GM12878 (cell line): ENCODE results near the gene TPM4. TPM values are rescaled to one million over a fixed set of nuclear protein-coding genes. Genes with fewer than 3 reads are reported as not detected.

Experiments used
- ATAC-seq: fragments of 200-7000 bp; cut with Tn5 transposase; 3 replicates; pipeline ENCODE4 v1.9.1; 2020; ENCODE audit warnings: mild to moderate bottlenecking, moderate library complexity
- BruUV-seq: library from RNA; stranded (reverse); fragments of 400-500 nt; replicated peaks from 2 replicates; lab custom pipeline; 2021; lab: Mats Ljungman, UMichigan
- CTCF ChIA-PET: fragments of 300-600 bp; sonication (Branson Sonifier 250); formaldehyde crosslinking; extraction: SDS; loops from one replicate; lab custom pipeline; 2021; ENCODE audit warnings: inconsistent platforms; lab: Yijun Ruan, JAX
- POLR2A ChIA-PET: fragments of 350-600 bp; formaldehyde crosslinking; extraction: SDS; loops from one replicate; lab custom pipeline; 2021; ENCODE audit warnings: inconsistent platforms; lab: Charles Lee
- RAD21 ChIA-PET: fragments of 300-600 bp; sonication (Branson Sonifier 250); formaldehyde crosslinking; loops from one replicate; lab custom pipeline; 2023; ENCODE audit warnings: antibody characterized with exemption; ENCODE audit not compliant: unreplicated experiment; lab: Charles Lee
- SMC1A ChIA-PET: fragments of 300-600 bp; sonication (Branson Sonifier 250); formaldehyde crosslinking; loops from one replicate; lab custom pipeline; 2023; ENCODE audit not compliant: unreplicated experiment, uncharacterized antibody; lab: Charles Lee
- DNase-seq: peaks from one replicate; pipeline ENCODE4 v3.0.0-alpha.2; 2011; ENCODE audit warnings: low read depth, low spot score
- FAIRE-seq: peaks from 3 replicates; lab custom pipeline; 2011; peaks lifted over from hg19 to GRCh38; lab: Jason Lieb, UNC
- H2AFZ ChIP-seq: 2 replicates; pipeline ENCODE4 v1.6.0; 2011; ENCODE audit warnings: low read depth, low read length, control low read depth; ENCODE audit not compliant: control insufficient read depth
- H3K27ac ChIP-seq: 2 replicates; pipeline ENCODE4 v1.5.1; 2011; ENCODE audit warnings: control low read depth; ENCODE audit not compliant: control insufficient read depth, insufficient read depth
- H3K27me3 ChIP-seq, 2 experiments: replicated peaks in 1 of 2; 2 replicates each; pipeline versions ENCODE4 v1.6.0 to v1.6.1; 2011; ENCODE audit warnings: low read length in 1 of 2; ENCODE audit not compliant: control insufficient read depth in 2 of 2, insufficient read depth in 2 of 2
- H3K36me3 ChIP-seq, 2 experiments: 2 replicates each; pipeline ENCODE4 v1.5.1; 2011; ENCODE audit warnings: low read length in 1 of 2; ENCODE audit not compliant: control insufficient read depth in 2 of 2, insufficient read depth in 2 of 2
- H3K4me1 ChIP-seq: 2 replicates; pipeline ENCODE4 v1.6.1; 2011; ENCODE audit warnings: mild to moderate bottlenecking, low read length, moderate library complexity, mixed read lengths; ENCODE audit not compliant: control insufficient read depth, insufficient read depth
- H3K4me2 ChIP-seq: 2 replicates; pipeline ENCODE4 v1.6.0; 2011; ENCODE audit warnings: control low read depth; ENCODE audit not compliant: control insufficient read depth, insufficient read depth
- H3K4me3 ChIP-seq: fragments of 200-600 bp; sonication (generic); 2 replicates; pipeline ENCODE4 v1.5.1; 2016
- H3K79me2 ChIP-seq: 2 replicates; pipeline ENCODE4 v1.6.0; 2011; ENCODE audit warnings: low read length; ENCODE audit not compliant: control insufficient read depth, insufficient read depth
- H3K9ac ChIP-seq: 2 replicates; pipeline ENCODE4 v1.8.0; 2011; ENCODE audit warnings: low read length, control low read depth, mixed read lengths; ENCODE audit not compliant: control insufficient read depth, insufficient read depth
- H3K9me3 ChIP-seq: replicated peaks from 3 replicates; pipeline ENCODE4 v1.5.1; 2011; ENCODE audit warnings: mild to moderate bottlenecking, low read length; ENCODE audit not compliant: control insufficient read depth, insufficient read depth
- H4K20me1 ChIP-seq: 2 replicates; pipeline ENCODE4 v1.6.0; 2011; ENCODE audit not compliant: control insufficient read depth, insufficient read depth
- CBX3 ChIP-seq: fragments of 200-600 bp; sonication (generic); IDR thresholded peaks from 2 replicates; pipeline ENCODE4 v1.6.1; 2016; ENCODE audit warnings: low read depth, borderline replicate concordance
- MTA2 ChIP-seq: fragments of 450-650 bp; IDR thresholded peaks from 2 replicates; pipeline ENCODE4 v1.6.1; 2016; ENCODE audit warnings: low read depth, mild to moderate bottlenecking, moderate library complexity
- NFYB ChIP-seq: IDR thresholded peaks from 2 replicates; pipeline ENCODE4 v1.6.1; 2011; ENCODE audit warnings: low read depth, mild to moderate bottlenecking, low read length, improper control_type of control experiment, moderate library complexity; ENCODE audit not compliant: insufficient read depth
- NKRF ChIP-seq: fragments of 450-650 bp; conservative IDR thresholded peaks from 2 replicates; pipeline ENCODE4 v1.6.1; 2017; ENCODE audit warnings: mild to moderate bottlenecking, moderate library complexity
- SIX5 ChIP-seq: IDR thresholded peaks from 2 replicates; pipeline ENCODE4 v1.6.1; 2011; ENCODE audit warnings: mild to moderate bottlenecking, low read depth, low read length, moderate library complexity; ENCODE audit not compliant: severe bottlenecking
- SMAD1 ChIP-seq: fragments of 450-650 bp; IDR thresholded peaks from 2 replicates; pipeline ENCODE4 v1.6.1; 2018; ENCODE audit warnings: mild to moderate bottlenecking, low read depth; ENCODE audit not compliant: partially characterized antibody
- ZNF274 ChIP-seq: IDR thresholded peaks from one replicate; pipeline ENCODE4 v1.8.0; 2011; ENCODE audit not compliant: insufficient read length, insufficient read depth
- WGBS: methylation state at CpG from one replicate; pipeline ENCODE4 v1.1.6; 2016; ENCODE audit warnings: low lambda C conversion rate; ENCODE audit not compliant: insufficient replicate concordance, insufficient coverage; ENCODE audit errors: missing lambda C conversion rate; 5-methylcytosine and 5-hydroxymethylcytosine counted together
- in situ Hi-C: fragments of 300-500 bp; cut with MboI; formaldehyde crosslinking; loops from 9 replicates; pipeline ENCODE4 v1.14.3; 2018; ENCODE audit warnings: mixed read lengths
- intact Hi-C: fragments of 100-400 bp; cut with micrococcal nuclease; formaldehyde crosslinking; loops from one replicate; pipeline ENCODE4 v1.14.2; 2022; ENCODE audit not compliant: unreplicated experiment
- polyA plus RNA-seq, 11 experiments: library from polyadenylated mRNA; depleted of rRNA in 4 of 11; unstranded in 6 of 11; stranded (reverse) in 5 of 11; fragments of >200 nt; fragmentation: Nextera tagmentation in 4 of 11; fragmentation: Illumina TruSeq in 1 of 11; extraction: Ambion mirVana in 4 of 11; extraction: Trizol in 1 of 11; gene quantifications; 1 replicate in 1 of 11; 2 replicates in 10 of 11; pipeline versions ENCODE4 v1.2.1 to v1.2.3, GENCODE V29; 2011 to 2016; ENCODE audit warnings: inconsistent platforms in 2 of 11, missing spikeins in 2 of 11, low read depth in 1 of 11
- total RNA-seq, 4 experiments: library from RNA; depleted of rRNA in 3 of 4; stranded (reverse); fragments of >200 nt in 3 of 4; fragmentation: Illumina TruSeq in 1 of 4; extraction: Trizol in 1 of 4; gene quantifications; 2 replicates each; pipeline versions ENCODE4 v1.2.1 to v1.2.3, GENCODE V29; 2013 to 2021
- TF ChIP-seq, protein P1 (sequence below): fragments of 450-650 bp; IDR thresholded peaks from 2 replicates; pipeline ENCODE4 v1.6.1; 2017; ENCODE audit warnings: low read depth, mild to moderate bottlenecking, moderate library complexity
- TF ChIP-seq, protein P2 (sequence below): fragments of 450-650 bp; IDR thresholded peaks from 2 replicates; pipeline ENCODE4 v1.6.1; 2017; ENCODE audit warnings: mild to moderate bottlenecking, moderate library complexity

Gene TPM4
- total and polyA plus RNA-seq, 10 of the 15 experiments (the other 5 are each of a cell fraction or from before 2014, with no cell fraction given): 183 to 620 (median 407) TPM

DNA sequence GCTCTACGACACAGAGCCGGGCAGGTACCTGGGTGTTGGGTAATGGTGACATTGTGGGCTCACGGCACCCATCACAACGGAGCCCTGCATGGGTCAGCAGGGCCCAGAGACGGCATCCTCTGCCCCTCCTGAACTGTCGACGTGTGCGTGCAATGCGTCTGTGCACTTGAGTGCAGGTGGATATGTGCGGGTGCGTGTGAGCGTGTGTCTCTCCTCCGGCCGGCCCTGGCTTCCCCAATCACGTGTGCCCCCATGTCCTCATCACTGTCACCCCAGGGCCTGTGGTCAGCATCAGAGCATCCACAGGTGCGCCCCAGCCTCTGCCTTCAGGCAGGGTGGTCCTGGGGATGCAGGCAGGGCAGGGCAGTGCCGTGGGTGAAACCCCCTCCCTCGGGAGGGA lies 37.2 kb upstream of the TPM4 start (continued):
- no peak for TF ChIP-seq SIX5
- TF ChIP-seq, all 136 proteins: peak for 0

DNA sequence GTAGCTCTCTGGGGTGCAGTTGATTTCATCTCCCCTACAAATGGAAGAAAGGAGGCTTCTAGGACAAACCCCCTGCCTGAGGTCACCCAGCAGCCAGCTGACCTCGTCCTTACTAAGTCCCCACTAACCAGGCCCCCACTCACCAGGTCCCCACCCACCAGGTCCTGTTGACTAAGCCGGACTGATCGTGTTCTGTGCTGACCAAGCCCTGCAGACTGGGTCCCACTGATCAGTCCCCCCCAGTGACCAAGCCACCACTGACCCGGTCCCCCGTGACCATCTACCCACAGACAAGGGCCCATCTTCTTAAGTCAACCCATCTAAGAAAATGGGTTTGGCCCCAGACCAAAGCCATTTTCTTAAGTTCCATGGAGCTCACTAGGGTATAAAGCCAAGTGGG lies 36.8 kb upstream of the TPM4 start:
- Histone ChIP-seq H2AFZ (no peak overlapping the region), H3K4me1 (no peaks in the 10 kb centered on the region), H3K27ac (no peak overlapping the region), H3K27me3 (no peaks in the 10 kb centered on the region), H3K36me3 (no peaks in the 10 kb centered on the region), H3K9ac (no peak overlapping the region), H3K79me2 (no peaks in the 10 kb centered on the region), H3K4me2 (no peak overlapping the region), H3K9me3 (no peaks in the 10 kb centered on the region), H4K20me1 (no peaks in the 10 kb centered on the region), H3K4me3 (no peak overlapping the region)
- POLR2A ChIA-PET: no interaction called here
- RAD21 ChIA-PET: interaction anchor here (3.3 kb wide), 1 partner anchor 145 kb away, joined by 33 read pairs; the partner anchor contains the start of gene FAM32A
- CTCF ChIA-PET: interaction anchor here (1.2 to 4.9 kb wide), 3 partner anchors 17 to 146 kb away, joined by 5 to 61 read pairs (median 17); partner anchors contain the start of gene FAM32A
- 49% methylated on average over 5 of the region's 5 CpGs for WGBS
- in situ Hi-C loops (no loop called here), intact Hi-C loops (no loop called here)
- SMC1A ChIA-PET: interaction anchor here (0.7 to 3.2 kb wide), 2 partner anchors 70 to 143 kb away, joined by 3 to 16 read pairs; partner anchors contain the start of gene RAB8A
- ATAC-seq (no peak), FAIRE-seq (no peak), DNase-seq (no peak)
- no TSS peak for BruUV-seq
- TF ChIP-seq CBX3: no peak
- no peak for TF ChIP-seq NFYB
- no peak for TF ChIP-seq MTA2
- TF ChIP-seq SMAD1: no peak
- TF ChIP-seq ZNF274: no peak
- TF ChIP-seq, protein P1, sequence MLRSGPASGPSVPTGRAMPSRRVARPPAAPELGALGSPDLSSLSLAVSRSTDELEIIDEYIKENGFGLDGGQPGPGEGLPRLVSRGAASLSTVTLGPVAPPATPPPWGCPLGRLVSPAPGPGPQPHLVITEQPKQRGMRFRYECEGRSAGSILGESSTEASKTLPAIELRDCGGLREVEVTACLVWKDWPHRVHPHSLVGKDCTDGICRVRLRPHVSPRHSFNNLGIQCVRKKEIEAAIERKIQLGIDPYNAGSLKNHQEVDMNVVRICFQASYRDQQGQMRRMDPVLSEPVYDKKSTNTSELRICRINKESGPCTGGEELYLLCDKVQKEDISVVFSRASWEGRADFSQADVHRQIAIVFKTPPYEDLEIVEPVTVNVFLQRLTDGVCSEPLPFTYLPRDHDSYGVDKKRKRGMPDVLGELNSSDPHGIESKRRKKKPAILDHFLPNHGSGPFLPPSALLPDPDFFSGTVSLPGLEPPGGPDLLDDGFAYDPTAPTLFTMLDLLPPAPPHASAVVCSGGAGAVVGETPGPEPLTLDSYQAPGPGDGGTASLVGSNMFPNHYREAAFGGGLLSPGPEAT: no peak
- TF ChIP-seq, protein P2, sequence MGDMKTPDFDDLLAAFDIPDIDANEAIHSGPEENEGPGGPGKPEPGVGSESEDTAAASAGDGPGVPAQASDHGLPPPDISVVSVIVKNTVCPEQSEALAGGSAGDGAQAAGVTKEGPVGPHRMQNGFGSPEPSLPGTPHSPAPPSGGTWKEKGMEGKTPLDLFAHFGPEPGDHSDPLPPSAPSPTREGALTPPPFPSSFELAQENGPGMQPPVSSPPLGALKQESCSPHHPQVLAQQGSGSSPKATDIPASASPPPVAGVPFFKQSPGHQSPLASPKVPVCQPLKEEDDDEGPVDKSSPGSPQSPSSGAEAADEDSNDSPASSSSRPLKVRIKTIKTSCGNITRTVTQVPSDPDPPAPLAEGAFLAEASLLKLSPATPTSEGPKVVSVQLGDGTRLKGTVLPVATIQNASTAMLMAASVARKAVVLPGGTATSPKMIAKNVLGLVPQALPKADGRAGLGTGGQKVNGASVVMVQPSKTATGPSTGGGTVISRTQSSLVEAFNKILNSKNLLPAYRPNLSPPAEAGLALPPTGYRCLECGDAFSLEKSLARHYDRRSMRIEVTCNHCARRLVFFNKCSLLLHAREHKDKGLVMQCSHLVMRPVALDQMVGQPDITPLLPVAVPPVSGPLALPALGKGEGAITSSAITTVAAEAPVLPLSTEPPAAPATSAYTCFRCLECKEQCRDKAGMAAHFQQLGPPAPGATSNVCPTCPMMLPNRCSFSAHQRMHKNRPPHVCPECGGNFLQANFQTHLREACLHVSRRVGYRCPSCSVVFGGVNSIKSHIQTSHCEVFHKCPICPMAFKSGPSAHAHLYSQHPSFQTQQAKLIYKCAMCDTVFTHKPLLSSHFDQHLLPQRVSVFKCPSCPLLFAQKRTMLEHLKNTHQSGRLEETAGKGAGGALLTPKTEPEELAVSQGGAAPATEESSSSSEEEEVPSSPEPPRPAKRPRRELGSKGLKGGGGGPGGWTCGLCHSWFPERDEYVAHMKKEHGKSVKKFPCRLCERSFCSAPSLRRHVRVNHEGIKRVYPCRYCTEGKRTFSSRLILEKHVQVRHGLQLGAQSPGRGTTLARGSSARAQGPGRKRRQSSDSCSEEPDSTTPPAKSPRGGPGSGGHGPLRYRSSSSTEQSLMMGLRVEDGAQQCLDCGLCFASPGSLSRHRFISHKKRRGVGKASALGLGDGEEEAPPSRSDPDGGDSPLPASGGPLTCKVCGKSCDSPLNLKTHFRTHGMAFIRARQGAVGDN: no peak
- TF ChIP-seq NKRF: no peak
